GM23338 (cell line): Measurements from ENCODE around the gene DUXA.
"Not testable (repeated sequence)": the region's sequence is repeated elsewhere in the genome, so short reads cannot be mapped to it uniquely, and the experiment has no call there.

Experiments
- EZH2 ChIP-seq: fragments of 200-600 bp; sonication (generic); IDR thresholded peaks from one replicate; pipeline ENCODE4 v1.8.0; 2017; ENCODE audit warnings: antibody characterized with exemption, mild to moderate bottlenecking, low read depth; ENCODE audit not compliant: unreplicated experiment
- EZH2phosphoT487 ChIP-seq: fragments of 200-600 bp; sonication (generic); IDR thresholded peaks from one replicate; pipeline ENCODE4 v1.8.1; 2018; ENCODE audit warnings: antibody characterized with exemption; ENCODE audit not compliant: unreplicated experiment
- TF ChIP-seq, protein P1 (sequence below), 2 experiments: fragments of 200-600 bp in 1 of 2; sonication (generic) in 1 of 2; conservative IDR thresholded peaks; 2 replicates each; pipeline versions ENCODE4 v1.5.1 to v1.6.1; 2016 to 2017; ENCODE audit warnings: antibody characterized with exemption in 2 of 2, low read depth in 2 of 2, mild to moderate bottlenecking in 2 of 2, moderate library complexity in 1 of 2
- TF ChIP-seq, protein P2 (sequence below): IDR thresholded peaks from one replicate; pipeline ENCODE4 v1.6.1; 2018; ENCODE audit warnings: antibody characterized with exemption; ENCODE audit not compliant: unreplicated experiment

DNA sequence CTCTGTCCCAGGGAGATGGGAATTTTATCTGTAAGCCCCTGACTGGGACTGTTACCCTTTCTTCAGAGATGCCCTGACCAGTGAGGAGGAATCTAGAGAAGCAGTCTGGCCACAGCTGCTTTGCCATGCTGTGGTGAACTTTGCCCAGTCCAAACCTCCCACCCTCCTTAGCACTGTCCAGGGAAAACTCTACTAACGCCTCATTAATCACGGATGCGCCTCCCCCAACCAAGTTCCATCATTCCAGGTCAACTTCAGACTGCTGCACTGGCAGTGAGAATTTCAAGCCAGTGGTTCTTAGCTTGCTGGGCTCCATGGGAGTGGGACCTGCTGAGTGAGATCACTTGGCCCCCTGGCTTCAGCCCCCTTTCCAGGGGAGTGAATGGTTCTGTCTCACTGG is 39.9 kb downstream of the DUXA start:
- TF ChIP-seq, protein P1, sequence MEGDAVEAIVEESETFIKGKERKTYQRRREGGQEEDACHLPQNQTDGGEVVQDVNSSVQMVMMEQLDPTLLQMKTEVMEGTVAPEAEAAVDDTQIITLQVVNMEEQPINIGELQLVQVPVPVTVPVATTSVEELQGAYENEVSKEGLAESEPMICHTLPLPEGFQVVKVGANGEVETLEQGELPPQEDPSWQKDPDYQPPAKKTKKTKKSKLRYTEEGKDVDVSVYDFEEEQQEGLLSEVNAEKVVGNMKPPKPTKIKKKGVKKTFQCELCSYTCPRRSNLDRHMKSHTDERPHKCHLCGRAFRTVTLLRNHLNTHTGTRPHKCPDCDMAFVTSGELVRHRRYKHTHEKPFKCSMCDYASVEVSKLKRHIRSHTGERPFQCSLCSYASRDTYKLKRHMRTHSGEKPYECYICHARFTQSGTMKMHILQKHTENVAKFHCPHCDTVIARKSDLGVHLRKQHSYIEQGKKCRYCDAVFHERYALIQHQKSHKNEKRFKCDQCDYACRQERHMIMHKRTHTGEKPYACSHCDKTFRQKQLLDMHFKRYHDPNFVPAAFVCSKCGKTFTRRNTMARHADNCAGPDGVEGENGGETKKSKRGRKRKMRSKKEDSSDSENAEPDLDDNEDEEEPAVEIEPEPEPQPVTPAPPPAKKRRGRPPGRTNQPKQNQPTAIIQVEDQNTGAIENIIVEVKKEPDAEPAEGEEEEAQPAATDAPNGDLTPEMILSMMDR (conservative IDR thresholded peaks at IDR 0.05; ENCODE audit: low read depth in 2 of 2), result not testable (repeated sequence)
- not testable (repeated sequence) for TF ChIP-seq EZH2, EZH2phosphoT487
- TF ChIP-seq, protein P2, sequence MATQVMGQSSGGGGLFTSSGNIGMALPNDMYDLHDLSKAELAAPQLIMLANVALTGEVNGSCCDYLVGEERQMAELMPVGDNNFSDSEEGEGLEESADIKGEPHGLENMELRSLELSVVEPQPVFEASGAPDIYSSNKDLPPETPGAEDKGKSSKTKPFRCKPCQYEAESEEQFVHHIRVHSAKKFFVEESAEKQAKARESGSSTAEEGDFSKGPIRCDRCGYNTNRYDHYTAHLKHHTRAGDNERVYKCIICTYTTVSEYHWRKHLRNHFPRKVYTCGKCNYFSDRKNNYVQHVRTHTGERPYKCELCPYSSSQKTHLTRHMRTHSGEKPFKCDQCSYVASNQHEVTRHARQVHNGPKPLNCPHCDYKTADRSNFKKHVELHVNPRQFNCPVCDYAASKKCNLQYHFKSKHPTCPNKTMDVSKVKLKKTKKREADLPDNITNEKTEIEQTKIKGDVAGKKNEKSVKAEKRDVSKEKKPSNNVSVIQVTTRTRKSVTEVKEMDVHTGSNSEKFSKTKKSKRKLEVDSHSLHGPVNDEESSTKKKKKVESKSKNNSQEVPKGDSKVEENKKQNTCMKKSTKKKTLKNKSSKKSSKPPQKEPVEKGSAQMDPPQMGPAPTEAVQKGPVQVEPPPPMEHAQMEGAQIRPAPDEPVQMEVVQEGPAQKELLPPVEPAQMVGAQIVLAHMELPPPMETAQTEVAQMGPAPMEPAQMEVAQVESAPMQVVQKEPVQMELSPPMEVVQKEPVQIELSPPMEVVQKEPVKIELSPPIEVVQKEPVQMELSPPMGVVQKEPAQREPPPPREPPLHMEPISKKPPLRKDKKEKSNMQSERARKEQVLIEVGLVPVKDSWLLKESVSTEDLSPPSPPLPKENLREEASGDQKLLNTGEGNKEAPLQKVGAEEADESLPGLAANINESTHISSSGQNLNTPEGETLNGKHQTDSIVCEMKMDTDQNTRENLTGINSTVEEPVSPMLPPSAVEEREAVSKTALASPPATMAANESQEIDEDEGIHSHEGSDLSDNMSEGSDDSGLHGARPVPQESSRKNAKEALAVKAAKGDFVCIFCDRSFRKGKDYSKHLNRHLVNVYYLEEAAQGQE, result not testable (repeated sequence)
